Measurements from ENCODE around the gene FAM219A.

FAM219A gene, protein sequence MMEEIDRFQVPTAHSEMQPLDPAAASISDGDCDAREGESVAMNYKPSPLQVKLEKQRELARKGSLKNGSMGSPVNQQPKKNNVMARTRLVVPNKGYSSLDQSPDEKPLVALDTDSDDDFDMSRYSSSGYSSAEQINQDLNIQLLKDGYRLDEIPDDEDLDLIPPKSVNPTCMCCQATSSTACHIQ

DNA sequence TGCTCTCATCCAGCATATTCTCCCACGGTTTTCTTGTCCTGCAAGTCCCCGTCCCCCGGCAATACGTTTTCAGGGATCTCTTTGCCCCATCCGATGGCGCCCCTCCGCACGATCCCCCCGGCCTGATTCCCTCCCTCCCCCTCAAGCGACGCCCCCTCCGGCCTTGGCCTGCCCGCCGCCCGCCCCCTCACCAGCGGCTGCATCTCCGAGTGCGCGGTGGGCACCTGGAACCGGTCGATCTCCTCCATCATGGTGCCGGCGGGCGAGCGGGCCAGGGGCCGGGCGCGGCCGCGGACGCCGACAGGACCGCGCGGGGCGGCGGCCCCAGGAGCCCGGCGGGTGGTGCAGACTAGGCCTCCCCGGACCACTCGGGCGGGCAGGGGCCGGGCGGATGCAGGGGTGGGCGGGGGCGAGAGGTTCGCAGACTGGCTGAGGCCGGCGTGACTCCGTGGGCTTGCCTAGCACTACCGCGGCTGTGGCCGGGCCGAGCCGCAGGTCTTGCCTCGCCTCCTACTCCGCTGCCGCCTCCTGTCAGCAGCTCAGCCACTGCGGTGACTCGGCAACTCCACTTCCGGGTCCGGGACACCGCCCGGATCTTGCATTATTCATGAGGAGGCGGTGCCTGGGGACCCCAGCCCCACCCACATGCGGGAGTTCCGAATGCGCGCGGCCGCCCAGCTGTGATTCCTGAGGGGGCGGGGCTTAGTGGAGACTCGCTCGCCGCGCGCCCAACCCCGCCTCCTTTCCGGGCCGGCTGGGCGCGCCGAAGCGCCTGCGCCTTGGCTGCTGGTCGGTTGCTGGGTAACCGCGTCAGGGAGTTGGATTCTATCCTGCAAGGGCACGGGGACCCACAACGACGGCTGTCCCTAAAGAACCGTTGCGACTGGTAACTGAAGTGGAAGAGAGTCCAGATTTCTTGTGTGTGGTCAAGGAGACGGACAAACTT is at the start of gene FAM219A, which contains the start of gene DNAI1:
TSS of gene FAM219A (minus strand) at position 558 of the 946 bp plus-strand sequence. CDS start at position 251, 307 bp downstream.
TSS of gene DNAI1 (plus strand) at position 793 of the 946 bp plus-strand sequence. CDS start 201 bp downstream, outside the sequence.
- peak; percentile 97 to 99 for DNase-seq (ENCODE audit: low read depth in 2 of 2)

DNA sequence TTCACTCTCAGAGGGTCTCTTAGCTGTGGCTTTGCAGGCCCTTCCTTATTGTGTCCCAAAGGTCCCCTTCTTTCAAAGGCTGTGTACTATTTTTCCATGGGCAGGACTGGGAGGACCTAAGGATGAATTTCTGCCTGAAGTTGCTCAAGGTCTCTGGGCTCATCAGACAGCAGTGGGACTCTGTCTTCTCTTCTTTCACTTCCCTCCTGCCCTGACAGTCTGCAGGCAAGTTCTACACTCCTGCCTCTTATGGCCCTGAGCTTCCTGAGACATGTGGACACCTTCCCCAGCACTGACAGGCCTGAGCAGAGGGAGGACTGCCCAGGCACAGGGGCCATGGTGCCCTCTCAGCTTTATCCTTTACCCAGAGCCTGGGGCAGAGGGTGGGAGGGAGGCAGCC is 49.6 kb upstream of the FAM219A start:
- no peak for DNase-seq (ENCODE audit: low read depth in 2 of 2)

GRCh38 chr9:34507556-34507955 is 49.2 kb upstream of the FAM219A start:
- DNase-seq (ENCODE audit: low read depth in 2 of 2), result no peak

DNA sequence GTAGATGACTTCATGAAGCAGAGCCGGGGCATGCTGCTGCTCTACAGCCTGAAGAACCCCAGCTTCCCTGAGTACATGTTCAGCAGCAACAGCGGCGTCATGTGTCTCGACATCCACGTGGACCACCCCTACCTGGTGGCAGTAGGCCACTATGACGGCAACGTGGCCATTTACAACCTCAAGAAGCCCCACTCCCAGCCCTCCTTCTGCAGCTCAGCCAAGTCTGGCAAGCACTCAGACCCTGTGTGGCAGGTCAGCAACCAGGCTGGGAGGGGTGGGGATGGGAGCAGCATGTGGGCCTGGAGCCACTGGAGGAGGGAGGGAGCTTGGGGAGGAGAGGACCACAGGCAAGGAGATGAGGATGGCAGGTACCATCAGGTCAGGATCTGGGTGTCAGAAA is 48.3 kb upstream of the FAM219A start:
- no peak for DNase-seq (ENCODE audit: low read depth in 2 of 2)

- DNase-seq (ENCODE audit: low read depth in 2 of 2), result no peak
Observed at GRCh38 chr9:34505370-34506120, 47.2 kb upstream of the FAM219A start.

DNA sequence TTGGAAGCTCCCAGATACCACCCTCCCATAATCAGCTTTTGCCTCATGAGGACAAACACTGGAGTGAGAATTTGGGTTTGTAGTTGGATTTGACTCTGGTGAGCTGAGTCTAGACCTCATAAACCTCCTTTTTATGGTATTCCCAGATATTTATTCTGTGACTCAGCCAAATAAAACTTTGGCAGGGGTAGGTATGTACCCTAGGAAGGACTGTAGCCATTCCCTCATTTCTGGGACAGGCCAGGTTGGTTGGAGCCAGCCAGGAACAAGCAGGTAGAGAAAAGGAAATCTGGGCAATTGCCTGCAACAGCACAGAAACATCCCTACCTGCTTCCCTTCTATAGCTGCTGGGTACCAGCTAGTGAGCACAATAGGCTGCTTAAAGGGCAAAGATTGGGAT is 45.0 kb upstream of the FAM219A start:
- DNase-seq (ENCODE audit: low read depth in 2 of 2), result no peak

- DNase-seq (ENCODE audit: low read depth in 2 of 2), result no peak
Observed at GRCh38 chr9:34502891-34503290, 44.5 kb upstream of the FAM219A start.

DNA sequence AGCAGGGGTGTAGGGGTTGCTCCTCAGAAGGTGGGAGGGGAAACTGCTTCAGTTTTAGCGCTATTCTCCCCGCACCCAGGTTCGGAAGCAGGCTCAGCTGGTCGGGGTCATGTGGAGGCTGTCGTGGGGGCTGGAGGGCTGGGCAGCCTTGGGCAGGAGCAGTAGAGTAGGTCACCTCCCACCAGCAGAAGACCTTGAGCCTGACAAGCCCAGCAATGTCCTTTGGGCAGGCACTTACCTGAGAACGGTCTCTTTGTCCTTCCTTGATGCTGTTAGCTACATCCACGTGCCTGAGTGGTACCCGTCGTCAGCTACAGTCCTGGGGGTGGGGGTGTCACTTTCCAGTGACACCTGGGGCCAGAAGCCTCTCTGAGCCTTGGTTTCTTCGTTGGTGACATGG is 44.1 kb upstream of the FAM219A start:
- DNase-seq (ENCODE audit: low read depth in 2 of 2), result no peak

- DNase-seq (ENCODE audit: low read depth in 2 of 2), result no peak
Observed at GRCh38 chr9:34501889-34502425, 43.6 kb upstream of the FAM219A start.

DNA sequence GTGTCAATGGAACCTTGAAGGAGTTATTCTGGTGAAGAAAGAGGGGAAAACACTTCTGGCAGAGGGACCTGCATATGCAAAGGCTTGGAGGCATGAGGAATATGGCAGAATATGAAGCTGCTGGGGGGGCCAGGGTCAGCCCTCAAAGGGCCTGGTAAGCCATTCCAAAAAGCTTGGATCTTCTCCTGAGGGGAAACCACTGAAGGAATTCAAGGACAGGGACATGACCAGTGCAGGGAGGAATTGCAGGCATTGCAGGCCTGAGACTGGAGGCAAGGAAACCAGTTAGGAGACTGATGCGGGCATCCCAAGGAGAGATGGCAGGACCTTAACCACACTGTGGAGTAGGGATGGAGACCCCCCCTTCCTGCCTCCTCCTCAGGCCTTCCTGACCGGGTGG is 43.0 kb upstream of the FAM219A start:
- DNase-seq (ENCODE audit: low read depth in 2 of 2), result no peak

GRCh38 chr9:34500623-34501267 is 42.4 kb upstream of the FAM219A start:
- peak; percentile 70 to 77 for DNase-seq (ENCODE audit: low read depth in 2 of 2)

GRCh38 chr9:34499076-34499475 is 40.7 kb upstream of the FAM219A start:
- no peak for DNase-seq (ENCODE audit: low read depth in 2 of 2)

DNA sequence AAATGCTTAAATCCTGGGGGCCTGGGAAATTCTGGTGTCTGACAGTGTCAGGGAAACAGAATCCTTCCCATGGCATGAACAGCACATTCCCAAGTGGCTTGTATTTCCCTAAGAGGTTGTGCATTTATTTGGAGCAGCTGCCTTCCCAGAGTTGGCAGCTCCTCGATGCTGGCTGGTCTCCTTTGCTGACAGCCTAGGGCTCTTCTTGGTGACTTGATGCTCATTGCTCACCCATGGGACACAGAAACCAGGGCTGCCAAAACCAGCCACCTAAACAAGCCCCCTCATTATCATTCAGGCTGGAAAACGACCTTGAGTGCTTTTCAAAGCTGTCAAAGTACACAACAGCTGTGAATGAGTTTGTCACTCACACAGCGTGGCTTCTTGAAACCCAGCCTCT is 40.2 kb upstream of the FAM219A start:
- no peak for DNase-seq (ENCODE audit: low read depth in 2 of 2)

DNA sequence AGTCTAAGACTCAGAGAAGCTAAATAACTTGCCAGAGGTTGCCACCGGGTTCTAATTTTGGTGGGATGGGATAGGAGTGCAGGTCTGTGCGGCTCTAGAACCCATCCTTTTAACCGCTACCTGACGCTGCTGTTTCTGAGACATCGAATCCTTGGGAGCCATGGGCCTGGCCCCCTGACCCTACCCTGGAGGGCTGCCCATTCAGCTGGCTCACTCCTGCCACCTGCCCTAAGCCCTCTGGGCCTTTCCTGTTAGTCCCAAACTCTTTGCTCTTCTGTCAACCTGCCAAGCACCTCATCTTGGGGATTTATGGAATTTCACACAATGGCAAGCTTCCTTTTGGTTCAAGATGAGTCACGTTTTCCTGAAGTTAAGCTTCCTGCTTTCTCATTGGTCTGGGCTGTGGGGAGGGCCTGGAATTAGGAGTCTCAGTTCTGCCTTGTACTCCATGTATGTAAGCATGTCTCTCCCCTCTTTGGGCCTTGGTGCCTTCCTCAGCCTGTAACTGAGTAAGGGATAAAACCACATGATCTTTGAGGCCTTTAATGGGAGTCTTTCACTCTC is 37.9 kb upstream of the FAM219A start:
- DNase-seq (ENCODE audit: low read depth in 2 of 2), result no peak

- no peak for DNase-seq (ENCODE audit: low read depth in 2 of 2)
Observed at GRCh38 chr9:34493972-34494535, 35.7 kb upstream of the FAM219A start.

GRCh38 chr9:34492051-34492450 is 33.7 kb upstream of the FAM219A start:
- no peak for DNase-seq (ENCODE audit: low read depth in 2 of 2)

GRCh38 chr9:34491596-34491995 is 33.2 kb upstream of the FAM219A start:
- no peak for DNase-seq (ENCODE audit: low read depth in 2 of 2)

DNA sequence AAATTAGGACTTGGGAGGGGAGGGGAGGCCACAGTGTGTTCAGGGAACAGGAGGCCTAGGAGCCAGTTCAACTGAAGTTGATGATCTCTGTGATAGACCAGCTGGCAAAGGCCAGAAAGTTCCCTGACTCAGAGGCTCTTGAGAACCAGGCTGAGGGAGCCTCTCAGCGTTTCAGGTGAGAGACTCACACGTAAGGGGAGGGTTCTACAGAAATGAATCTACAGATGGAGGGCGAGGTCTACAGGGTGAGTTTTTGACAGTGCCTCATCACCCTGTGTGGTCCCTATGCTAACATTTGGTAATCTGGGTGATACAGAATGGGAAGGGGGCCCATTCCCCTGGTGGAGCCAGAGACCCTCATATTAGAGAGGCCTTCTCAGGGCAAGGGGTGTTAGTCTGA is 32.4 kb upstream of the FAM219A start:
- no peak for DNase-seq (ENCODE audit: low read depth in 2 of 2)

- DNase-seq (ENCODE audit: low read depth in 2 of 2), result no peak
Observed at GRCh38 chr9:34490360-34490759, 32.0 kb upstream of the FAM219A start.

DNA sequence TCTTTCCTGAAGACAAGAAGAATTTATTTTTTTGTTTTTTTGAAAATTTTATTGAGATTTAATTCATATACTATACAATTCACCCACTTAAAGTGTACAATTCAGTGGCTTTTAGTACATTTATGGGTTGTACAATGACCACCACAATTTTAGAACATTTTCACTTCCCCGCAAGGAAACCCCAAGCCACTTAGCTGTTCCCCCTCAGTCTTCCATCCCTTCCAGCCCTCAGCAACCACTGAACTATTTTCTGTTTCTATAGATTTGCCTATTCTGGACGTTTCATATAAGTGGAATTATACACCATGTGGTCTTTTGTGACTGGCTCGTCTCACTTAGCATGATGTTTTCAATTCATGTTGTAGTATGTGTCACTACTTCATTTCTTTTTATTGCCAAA is 28.2 kb upstream of the FAM219A start:
- no peak for DNase-seq (ENCODE audit: low read depth in 2 of 2)

GRCh38 chr9:34485822-34486221 is 27.5 kb upstream of the FAM219A start:
- DNase-seq (ENCODE audit: low read depth in 2 of 2), result no peak
